Breast epithelium (tissue), 3 donors: ENCODE data around the gene KPNA3.

Experiments
- CTCF ChIP-seq, 3 donors: fragments of 450-650 bp; IDR thresholded peaks; one replicate each; pipeline ENCODE4 v1.5.1; 2016 to 2017; ENCODE audit warnings: antibody characterized with exemption in 3 of 3, mild to moderate bottlenecking in 3 of 3, moderate library complexity in 3 of 3
- POLR2A ChIP-seq: fragments of 450-650 bp; IDR thresholded peaks from one replicate; pipeline ENCODE4 v1.6.1; 2016; ENCODE audit warnings: antibody characterized with exemption, mild to moderate bottlenecking, moderate library complexity
- POLR2AphosphoS5 ChIP-seq, 3 donors: sonication (generic); formaldehyde crosslinking; IDR thresholded peaks; one replicate each; pipeline ENCODE4 v1.6.1; 2017; ENCODE audit warnings: antibody characterized with exemption in 3 of 3

- no peak for TF ChIP-seq POLR2A
- TF ChIP-seq CTCF (IDR thresholded peaks at IDR 0.05), result no peak
- no peak for TF ChIP-seq POLR2AphosphoS5 (IDR thresholded peaks at IDR 0.05)
Observed at GRCh38 chr13:49733181-49733951, 59.1 kb downstream of the KPNA3 start.
